ENCODE results near the gene CST1. TPM values are rescaled to one million over a fixed set of nuclear protein-coding genes. Genes with fewer than 3 reads are reported as not detected.

The CST1 gene
- total RNA-seq, 1 donor from 2014 or later = not detected

DNA sequence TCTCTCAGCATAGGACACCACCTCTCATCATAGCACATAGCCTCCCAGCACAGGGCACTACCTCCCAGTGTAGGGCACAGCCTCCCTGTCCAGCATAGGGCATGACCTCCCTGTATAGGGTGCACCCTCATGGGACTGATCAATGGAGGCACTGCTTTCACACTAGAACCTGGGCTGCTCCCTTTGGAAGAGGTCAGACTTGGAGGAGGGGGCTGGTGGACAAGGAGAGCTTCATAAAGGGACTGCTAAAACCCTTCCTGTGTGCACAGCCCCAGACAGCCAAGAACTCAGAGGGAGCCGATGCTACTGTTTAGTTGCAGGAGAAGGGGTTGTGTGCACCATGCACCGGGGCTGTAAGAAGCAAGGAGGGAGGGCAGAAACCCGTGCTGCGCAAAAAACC lies 40.0 kb downstream of the CST1 start:
- DNase-seq (ENCODE audit: extremely low spot score in 2 of 2) = peak in 1 of 2 donors; percentile 58
- TF ChIP-seq POLR2A (IDR thresholded peaks at IDR 0.05) = no peak
- TF ChIP-seq POLR2AphosphoS5 (IDR thresholded peaks at IDR 0.05; ENCODE audit: insufficient read depth in 1 of 2, low read depth in 1 of 2) = no peak
- TF ChIP-seq, protein P1, sequence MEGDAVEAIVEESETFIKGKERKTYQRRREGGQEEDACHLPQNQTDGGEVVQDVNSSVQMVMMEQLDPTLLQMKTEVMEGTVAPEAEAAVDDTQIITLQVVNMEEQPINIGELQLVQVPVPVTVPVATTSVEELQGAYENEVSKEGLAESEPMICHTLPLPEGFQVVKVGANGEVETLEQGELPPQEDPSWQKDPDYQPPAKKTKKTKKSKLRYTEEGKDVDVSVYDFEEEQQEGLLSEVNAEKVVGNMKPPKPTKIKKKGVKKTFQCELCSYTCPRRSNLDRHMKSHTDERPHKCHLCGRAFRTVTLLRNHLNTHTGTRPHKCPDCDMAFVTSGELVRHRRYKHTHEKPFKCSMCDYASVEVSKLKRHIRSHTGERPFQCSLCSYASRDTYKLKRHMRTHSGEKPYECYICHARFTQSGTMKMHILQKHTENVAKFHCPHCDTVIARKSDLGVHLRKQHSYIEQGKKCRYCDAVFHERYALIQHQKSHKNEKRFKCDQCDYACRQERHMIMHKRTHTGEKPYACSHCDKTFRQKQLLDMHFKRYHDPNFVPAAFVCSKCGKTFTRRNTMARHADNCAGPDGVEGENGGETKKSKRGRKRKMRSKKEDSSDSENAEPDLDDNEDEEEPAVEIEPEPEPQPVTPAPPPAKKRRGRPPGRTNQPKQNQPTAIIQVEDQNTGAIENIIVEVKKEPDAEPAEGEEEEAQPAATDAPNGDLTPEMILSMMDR (IDR thresholded peaks at IDR 0.05) = no peak
- Histone ChIP-seq H3K4me1 (no peaks in the 10 kb centered on the region), H3K27ac (no peak overlapping the region), H3K4me3 (no peak overlapping the region), H3K9me3 (no peaks in the 10 kb centered on the region), H3K27me3 (no peaks in the 10 kb centered on the region), H3K36me3 (no peaks in the 10 kb centered on the region)
- intact Hi-C loops (cut with DNase I) = no loop called here

DNA sequence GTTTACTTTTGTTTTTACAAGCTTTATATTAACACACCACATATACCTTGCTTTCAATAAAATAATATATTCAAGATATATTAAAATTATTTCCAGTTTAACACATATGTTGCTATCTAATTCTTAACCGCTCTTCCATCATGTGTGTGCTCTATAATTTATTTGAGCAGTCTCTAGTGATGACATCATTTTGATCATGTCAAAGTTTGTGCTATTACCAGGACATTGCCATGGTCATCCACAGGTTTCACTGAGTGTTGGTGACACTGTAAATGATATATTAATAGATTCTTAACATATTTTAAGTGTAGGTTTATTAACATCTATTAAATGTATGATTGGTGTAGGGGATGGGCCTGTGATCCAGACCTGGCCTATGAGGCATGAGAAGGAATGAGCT lies 44.8 kb downstream of the CST1 start:
- no peak for DNase-seq (ENCODE audit: extremely low spot score in 2 of 2)
- intact Hi-C loops (cut with DNase I) = no loop called here
- TF ChIP-seq POLR2AphosphoS5 (IDR thresholded peaks at IDR 0.05; ENCODE audit: insufficient read depth in 1 of 2, low read depth in 1 of 2) (no peak), POLR2A (IDR thresholded peaks at IDR 0.05) (no peak)
- TF ChIP-seq, protein P1 (IDR thresholded peaks at IDR 0.05) = no peak
- H3K27me3 ChIP-seq = no peaks in the 10 kb centered on the region
- H3K27ac ChIP-seq = no peak overlapping the region
- H3K9me3 ChIP-seq = no peaks in the 10 kb centered on the region
- no peaks in the 10 kb centered on the region for H3K36me3 ChIP-seq
- no peak overlapping the region for H3K4me3 ChIP-seq
- no peaks in the 10 kb centered on the region for H3K4me1 ChIP-seq

DNA sequence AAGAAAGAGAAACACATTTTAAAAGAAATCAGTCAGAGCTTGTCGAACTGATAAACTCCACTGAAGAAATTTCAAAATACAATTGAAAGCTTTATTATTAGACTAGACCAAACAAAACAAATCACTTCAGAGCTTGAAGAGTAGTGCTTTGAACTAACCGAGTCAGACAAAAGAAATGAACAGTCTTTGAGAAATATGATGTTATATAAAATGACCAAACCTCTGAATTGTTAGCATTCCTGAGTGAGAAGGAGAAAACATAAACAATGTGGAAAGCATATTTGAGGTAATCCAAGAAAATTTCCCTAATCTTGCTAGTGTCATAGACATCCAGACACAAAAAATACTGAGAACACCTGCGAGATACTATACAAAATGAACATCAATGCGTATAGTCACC lies 48.7 kb downstream of the CST1 start:
- TF ChIP-seq, protein P1 (IDR thresholded peaks at IDR 0.05) = no peak
- TF ChIP-seq POLR2A (IDR thresholded peaks at IDR 0.05) (no peak), POLR2AphosphoS5 (IDR thresholded peaks at IDR 0.05; ENCODE audit: insufficient read depth in 1 of 2, low read depth in 1 of 2) (no peak)
- no peak overlapping the region for H3K27ac ChIP-seq
- no peaks in the 10 kb centered on the region for H3K27me3 ChIP-seq
- intact Hi-C loops (cut with DNase I) = no loop called here
- H3K4me1 ChIP-seq = no peaks in the 10 kb centered on the region
- H3K4me3 ChIP-seq = no peak overlapping the region
- no peaks in the 10 kb centered on the region for H3K9me3 ChIP-seq
- no peaks in the 10 kb centered on the region for H3K36me3 ChIP-seq
- DNase-seq (ENCODE audit: extremely low spot score in 2 of 2) = no peak

DNA sequence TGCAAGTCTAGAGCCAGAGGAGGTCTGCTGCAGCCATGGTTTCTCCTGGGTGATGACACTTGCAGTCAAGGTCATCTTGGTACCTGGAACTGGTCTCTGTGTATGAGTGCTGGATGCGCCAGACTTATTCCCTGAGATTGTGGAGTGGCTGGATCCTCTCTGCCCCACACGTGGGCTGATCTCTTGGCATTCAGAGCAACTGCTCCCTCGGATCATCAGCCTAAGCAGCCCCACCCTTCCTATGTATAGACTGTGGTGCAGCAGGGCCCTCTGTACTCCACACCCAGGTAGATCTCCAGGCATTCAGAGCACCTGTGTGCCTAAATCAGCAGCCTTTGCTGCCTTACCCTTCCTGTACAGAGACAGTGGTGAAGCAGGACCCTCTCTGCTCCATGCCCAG lies 49.8 kb downstream of the CST1 start:
- no peaks in the 10 kb centered on the region for H3K36me3 ChIP-seq
- peak; percentile 64 to 74 for DNase-seq (ENCODE audit: extremely low spot score in 2 of 2)
- no peak overlapping the region for H3K27ac ChIP-seq
- no peak overlapping the region for H3K4me3 ChIP-seq
- no peaks in the 10 kb centered on the region for H3K27me3 ChIP-seq
- H3K9me3 ChIP-seq = no peaks in the 10 kb centered on the region
- intact Hi-C loops (cut with DNase I) = no loop called here
- no peaks in the 10 kb centered on the region for H3K4me1 ChIP-seq
- TF ChIP-seq, protein P1 (IDR thresholded peaks at IDR 0.05) = no peak
- TF ChIP-seq POLR2A (IDR thresholded peaks at IDR 0.05) (no peak), POLR2AphosphoS5 (IDR thresholded peaks at IDR 0.05; ENCODE audit: insufficient read depth in 1 of 2, low read depth in 1 of 2) (no peak)

DNA sequence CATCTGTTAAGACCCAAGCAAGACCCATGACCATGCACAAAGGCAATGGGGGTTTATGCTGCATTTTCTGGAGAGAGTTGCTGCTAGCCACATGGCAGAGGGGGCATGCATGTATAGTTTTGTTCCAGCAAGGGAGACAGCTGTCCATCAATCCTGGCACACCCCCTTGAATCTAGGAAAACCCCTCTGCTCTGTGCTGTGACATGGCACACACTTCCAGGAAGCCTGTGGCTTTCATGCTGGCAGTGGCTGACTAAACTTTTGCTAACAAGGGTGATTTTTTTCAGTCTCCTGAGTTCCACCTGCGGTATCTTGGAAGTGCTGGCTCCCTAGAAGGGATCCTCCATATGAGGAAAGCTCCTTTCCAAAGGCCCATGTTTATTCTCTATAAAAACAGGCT lies 52.8 kb downstream of the CST1 start:
- no peak for DNase-seq (ENCODE audit: extremely low spot score in 2 of 2)
- no peaks in the 10 kb centered on the region for H3K36me3 ChIP-seq
- intact Hi-C loops (cut with DNase I) = no loop called here
- no peaks in the 10 kb centered on the region for H3K27me3 ChIP-seq
- H3K9me3 ChIP-seq = no peaks in the 10 kb centered on the region
- no peaks in the 10 kb centered on the region for H3K4me1 ChIP-seq
- no peak overlapping the region for H3K4me3 ChIP-seq
- TF ChIP-seq POLR2AphosphoS5 (IDR thresholded peaks at IDR 0.05; ENCODE audit: insufficient read depth in 1 of 2, low read depth in 1 of 2) = no peak
- TF ChIP-seq, protein P1 (IDR thresholded peaks at IDR 0.05) = no peak
- TF ChIP-seq POLR2A (IDR thresholded peaks at IDR 0.05) = no peak
- no peak overlapping the region for H3K27ac ChIP-seq

Small RNA genes within 50 kb of the gene (small RNA-seq; reads per million reads assigned to genes)
- gene CST2P1 = not detected

Other genes with a start within 250 kb of the CST1 start
- gene CST9L, start 182.5 kb downstream of the CST1 start, total RNA-seq = not detected
- gene CST9, start 145.0 kb downstream of the CST1 start, total RNA-seq = not detected
- gene CST3, start 113.0 kb downstream of the CST1 start, total RNA-seq = 1,106 TPM
- gene CST4, start 61.9 kb downstream of the CST1 start, total RNA-seq = not detected
- gene CST2, start 75.8 kb upstream of the CST1 start, total RNA-seq = not detected
- gene CST5, start 128.8 kb upstream of the CST1 start, total RNA-seq = not detected
- gene GGTLC1, start 237.8 kb upstream of the CST1 start, total RNA-seq = not detected

All from vagina (tissue), 2 donors.